Neural progenitor cell (in vitro differentiated cells): ENCODE data around the gene IBTK. TPM values are rescaled to one million over a fixed set of nuclear protein-coding genes. Genes with fewer than 3 reads are reported as not detected.

ENCODE experiments used
- DNase-seq: peaks from one replicate; pipeline ENCODE4 v3.0.0-alpha.2; 2016; ENCODE audit warnings: low spot score
- H2AFZ ChIP-seq: fragments of 200-600 bp; sonication (generic); replicated peaks from 2 replicates; pipeline ENCODE4 v1.6.1; 2016; ENCODE audit warnings: antibody characterized with exemption
- H3F3A ChIP-seq: fragments of 200-600 bp; sonication (generic); 2 replicates; pipeline ENCODE4 v1.6.1; 2016; ENCODE audit warnings: antibody characterized with exemption, low read depth
- H3K27ac ChIP-seq: fragments of 200-600 bp; sonication (generic); 2 replicates; pipeline ENCODE4 v1.5.1; 2016; ENCODE audit warnings: mild to moderate bottlenecking
- H3K27me3 ChIP-seq: fragments of 200-600 bp; sonication (generic); 2 replicates; pipeline ENCODE4 v1.6.1; 2016; ENCODE audit warnings: mild to moderate bottlenecking, moderate library complexity
- H3K36me3 ChIP-seq: fragments of 200-600 bp; sonication (generic); 2 replicates; pipeline ENCODE4 v1.5.1; 2016
- H3K4me1 ChIP-seq: fragments of 200-600 bp; sonication (generic); 2 replicates; pipeline ENCODE4 v1.6.1; 2016; ENCODE audit warnings: mixed run types
- H3K4me2 ChIP-seq: fragments of 200-600 bp; sonication (generic); 2 replicates; pipeline ENCODE4 v1.6.1; 2016
- H3K4me3 ChIP-seq: fragments of 200-600 bp; sonication (generic); 2 replicates; pipeline ENCODE4 v1.5.1; 2016
- H3K79me2 ChIP-seq: fragments of 200-600 bp; sonication (generic); 2 replicates; pipeline ENCODE4 v1.6.1; 2016; ENCODE audit warnings: low read depth
- H3K9ac ChIP-seq: fragments of 200-600 bp; sonication (generic); 2 replicates; pipeline ENCODE4 v1.6.1; 2016
- H3K9me3 ChIP-seq: fragments of 200-600 bp; sonication (generic); 2 replicates; pipeline ENCODE4 v1.5.1; 2016; ENCODE audit warnings: low read depth
- H4K20me1 ChIP-seq: fragments of 200-600 bp; sonication (generic); 2 replicates; pipeline ENCODE4 v1.6.1; 2016; ENCODE audit warnings: low read depth
- H3K27ac Mint-ChIP-seq: 3 replicates; pipeline ENCODE4 v1.8.0; 2021; ENCODE audit warnings: mixed read lengths
- H3K27me3 Mint-ChIP-seq: 2 replicates; pipeline ENCODE4 v1.8.0; 2022; ENCODE audit warnings: low read depth, mild to moderate bottlenecking, inconsistent platforms, moderate library complexity, mixed read lengths; ENCODE audit not compliant: insufficient read depth
- H3K36me3 Mint-ChIP-seq: 3 replicates; pipeline ENCODE4 v1.8.0; 2021; ENCODE audit warnings: mixed read lengths
- H3K4me1 Mint-ChIP-seq: 3 replicates; pipeline ENCODE4 v1.8.0; 2021; ENCODE audit warnings: mixed read lengths
- H3K4me3 Mint-ChIP-seq: 3 replicates; pipeline ENCODE4 v1.8.0; 2021; ENCODE audit warnings: mild to moderate bottlenecking, moderate library complexity, mixed read lengths
- H3K9me3 Mint-ChIP-seq: 3 replicates; pipeline ENCODE4 v1.8.0; 2020; ENCODE audit warnings: mixed read lengths
- EZH2 ChIP-seq: fragments of 200-600 bp; sonication (generic); IDR thresholded peaks from 2 replicates; pipeline ENCODE4 v1.6.1; 2017; ENCODE audit warnings: antibody characterized with exemption, mild to moderate bottlenecking, moderate library complexity
- EZH2phosphoT487 ChIP-seq: fragments of 200-600 bp; sonication (generic); IDR thresholded peaks from 2 replicates; pipeline ENCODE4 v1.6.1; 2017; ENCODE audit warnings: antibody characterized with exemption
- total RNA-seq: library from RNA; depleted of rRNA; stranded (reverse); fragments of >200 nt; gene quantifications from 2 replicates; pipeline ENCODE4 v1.2.3, GENCODE V29; 2015; ENCODE audit warnings: low replicate concordance
- TF ChIP-seq, protein P1 (sequence below): fragments of 200-600 bp; sonication (generic); IDR thresholded peaks from 2 replicates; pipeline ENCODE4 v1.5.1; 2017; ENCODE audit warnings: antibody characterized with exemption, mild to moderate bottlenecking

The IBTK gene
- total RNA-seq, 1 donor from 2014 or later: 33.7 TPM

DNA sequence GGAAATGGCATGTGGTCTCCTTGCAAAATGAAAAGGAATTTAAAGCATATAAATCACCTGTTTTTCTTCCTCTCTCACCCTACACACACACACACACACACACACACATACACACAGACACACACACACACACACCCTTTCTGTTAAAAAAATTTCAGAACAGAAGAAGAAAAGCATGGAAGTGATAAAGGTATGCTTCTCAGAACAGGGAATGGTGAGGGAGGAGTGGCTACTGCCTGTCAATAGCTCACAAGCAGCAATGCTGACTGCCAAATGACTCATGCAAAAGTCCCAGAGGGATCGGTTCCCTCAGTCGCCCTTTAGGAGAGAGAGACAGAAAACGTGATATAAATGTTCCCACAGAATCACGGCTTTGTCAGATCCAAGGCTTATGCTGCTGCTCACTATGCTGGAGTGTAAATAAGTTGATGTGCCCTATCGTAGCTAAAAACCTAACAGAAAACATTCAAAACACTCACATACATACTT lies 102.6 kb downstream of the IBTK start:
- Histone ChIP-seq H3K4me2 (no peak overlapping the region), H3K27me3 (no peaks in the 10 kb centered on the region), H3K9me3 (no peaks in the 10 kb centered on the region), H2AFZ (peak overlapping the region; percentile 34), H4K20me1 (no peaks in the 10 kb centered on the region), H3K79me2 (no peaks in the 10 kb centered on the region), H3K27ac (no peak overlapping the region), H3K36me3 (no peaks in the 10 kb centered on the region), H3F3A (no peaks in the 10 kb centered on the region), H3K4me3 (no peak overlapping the region), H3K4me1 (no peaks in the 10 kb centered on the region), H3K9ac (no peak overlapping the region)
- TF ChIP-seq EZH2: no peak
- TF ChIP-seq, protein P1, sequence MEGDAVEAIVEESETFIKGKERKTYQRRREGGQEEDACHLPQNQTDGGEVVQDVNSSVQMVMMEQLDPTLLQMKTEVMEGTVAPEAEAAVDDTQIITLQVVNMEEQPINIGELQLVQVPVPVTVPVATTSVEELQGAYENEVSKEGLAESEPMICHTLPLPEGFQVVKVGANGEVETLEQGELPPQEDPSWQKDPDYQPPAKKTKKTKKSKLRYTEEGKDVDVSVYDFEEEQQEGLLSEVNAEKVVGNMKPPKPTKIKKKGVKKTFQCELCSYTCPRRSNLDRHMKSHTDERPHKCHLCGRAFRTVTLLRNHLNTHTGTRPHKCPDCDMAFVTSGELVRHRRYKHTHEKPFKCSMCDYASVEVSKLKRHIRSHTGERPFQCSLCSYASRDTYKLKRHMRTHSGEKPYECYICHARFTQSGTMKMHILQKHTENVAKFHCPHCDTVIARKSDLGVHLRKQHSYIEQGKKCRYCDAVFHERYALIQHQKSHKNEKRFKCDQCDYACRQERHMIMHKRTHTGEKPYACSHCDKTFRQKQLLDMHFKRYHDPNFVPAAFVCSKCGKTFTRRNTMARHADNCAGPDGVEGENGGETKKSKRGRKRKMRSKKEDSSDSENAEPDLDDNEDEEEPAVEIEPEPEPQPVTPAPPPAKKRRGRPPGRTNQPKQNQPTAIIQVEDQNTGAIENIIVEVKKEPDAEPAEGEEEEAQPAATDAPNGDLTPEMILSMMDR: no peak
- no peak for TF ChIP-seq EZH2phosphoT487
- Mint-ChIP-seq H3K27ac (no peak overlapping the region), H3K4me3 (no peak overlapping the region), H3K36me3 (no peaks in the 10 kb centered on the region), H3K9me3 (no peaks in the 10 kb centered on the region), H3K4me1 (peaks cover 20% of the 10 kb centered on the region), H3K27me3 (no peaks in the 10 kb centered on the region)
- peak; percentile 11 for DNase-seq

DNA sequence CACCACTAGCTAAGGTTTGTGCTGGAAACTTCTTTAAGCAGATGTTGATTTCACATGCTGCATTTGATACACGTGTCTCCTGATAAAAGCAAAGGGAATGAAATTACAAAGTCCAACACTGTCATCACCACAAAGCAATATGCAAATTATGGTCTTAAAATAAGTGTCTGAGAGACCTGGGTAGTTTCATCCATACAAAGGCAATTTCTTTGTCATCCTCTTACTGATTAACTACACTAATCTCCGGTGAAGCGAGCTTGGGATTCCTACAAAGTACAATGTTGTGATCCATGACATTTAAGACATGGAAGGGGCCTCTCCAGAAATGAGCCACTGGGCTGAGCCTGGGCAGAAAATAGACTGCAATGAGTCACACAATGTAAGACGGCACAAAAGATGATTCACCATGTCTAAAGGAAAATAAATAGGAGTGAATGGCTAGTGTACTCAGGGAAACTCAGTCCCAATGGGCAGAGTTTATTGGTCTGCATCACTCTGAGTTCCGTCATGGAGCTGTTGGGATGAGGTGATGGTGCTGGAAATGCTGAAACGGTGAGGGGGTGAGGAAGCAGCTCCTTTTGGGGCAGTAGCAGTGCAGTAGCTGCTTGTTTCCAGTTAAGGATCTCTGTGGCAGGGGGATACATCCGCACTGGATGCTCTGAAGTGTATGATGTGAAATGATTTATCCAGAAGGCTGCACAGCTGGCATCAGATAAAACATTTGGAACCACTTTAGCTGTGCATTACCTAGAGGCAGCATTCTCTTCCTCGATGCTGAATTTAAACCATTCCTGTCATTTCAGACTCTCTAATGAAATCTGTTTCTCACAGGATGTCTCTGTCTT lies 103.3 kb downstream of the IBTK start:
- Histone ChIP-seq H3K27me3 (no peaks in the 10 kb centered on the region), H3K36me3 (no peaks in the 10 kb centered on the region), H3K27ac (no peak overlapping the region), H3K4me3 (no peak overlapping the region), H4K20me1 (no peaks in the 10 kb centered on the region), H3K9ac (no peak overlapping the region), H3F3A (no peaks in the 10 kb centered on the region), H3K79me2 (no peaks in the 10 kb centered on the region), H3K4me1 (no peaks in the 10 kb centered on the region), H3K4me2 (no peak overlapping the region), H2AFZ (peak overlapping the region; percentile 34), H3K9me3 (no peaks in the 10 kb centered on the region)
- no peaks in the 10 kb centered on the region for H3K27me3 Mint-ChIP-seq
- DNase-seq: peak; percentile 27
- no peaks in the 10 kb centered on the region for H3K36me3 Mint-ChIP-seq
- peak overlapping the region; percentile 27 for H3K27ac Mint-ChIP-seq
- H3K9me3 Mint-ChIP-seq: no peaks in the 10 kb centered on the region
- peaks cover 20% of the 10 kb centered on the region for H3K4me1 Mint-ChIP-seq
- H3K4me3 Mint-ChIP-seq: no peak overlapping the region
- TF ChIP-seq, protein P1: no peak

- no peaks in the 10 kb centered on the region for H3K9me3 Mint-ChIP-seq
- H4K20me1 ChIP-seq: no peaks in the 10 kb centered on the region
These were observed 104.5 kb downstream of the IBTK start for GRCh38 chr6:82143041-82143481.

More at GRCh38 chr6:82143041-82143481, 104.5 kb downstream of the IBTK start:
- no peak overlapping the region for H3K4me3 ChIP-seq
- no peaks in the 10 kb centered on the region for H3K36me3 ChIP-seq
- no peaks in the 10 kb centered on the region for H3K9me3 ChIP-seq
- DNase-seq: no peak
- Mint-ChIP-seq H3K27me3 (no peaks in the 10 kb centered on the region), H3K36me3 (no peaks in the 10 kb centered on the region), H3K4me3 (no peak overlapping the region), H3K27ac (no peak overlapping the region), H3K4me1 (peaks cover 20% of the 10 kb centered on the region)
- no peaks in the 10 kb centered on the region for H3K27me3 ChIP-seq
- no peaks in the 10 kb centered on the region for H3K79me2 ChIP-seq
- H2AFZ ChIP-seq: no peak overlapping the region
- no peak for TF ChIP-seq EZH2phosphoT487
- TF ChIP-seq, protein P1: no peak
- no peak for TF ChIP-seq EZH2
- H3K27ac ChIP-seq: no peak overlapping the region
- H3K9ac ChIP-seq: no peak overlapping the region
- no peaks in the 10 kb centered on the region for H3F3A ChIP-seq
- H3K4me1 ChIP-seq: no peaks in the 10 kb centered on the region
- H3K4me2 ChIP-seq: no peak overlapping the region
